Inflammatory macrophage (primary cell): ENCODE data around the gene CD6.
A peak's percentile ranks its signal among the peaks of the same experiment; 100 is the strongest.
"Not testable (repeated sequence)": the region's sequence is repeated elsewhere in the genome, so short reads cannot be mapped to it uniquely, and the experiment has no call there.

Experiments used
- DNase-seq, 2 donors: peaks; one replicate each; pipeline ENCODE4 v3.0.0-alpha.2; 2020 to 2022

The CD6 gene

DNA sequence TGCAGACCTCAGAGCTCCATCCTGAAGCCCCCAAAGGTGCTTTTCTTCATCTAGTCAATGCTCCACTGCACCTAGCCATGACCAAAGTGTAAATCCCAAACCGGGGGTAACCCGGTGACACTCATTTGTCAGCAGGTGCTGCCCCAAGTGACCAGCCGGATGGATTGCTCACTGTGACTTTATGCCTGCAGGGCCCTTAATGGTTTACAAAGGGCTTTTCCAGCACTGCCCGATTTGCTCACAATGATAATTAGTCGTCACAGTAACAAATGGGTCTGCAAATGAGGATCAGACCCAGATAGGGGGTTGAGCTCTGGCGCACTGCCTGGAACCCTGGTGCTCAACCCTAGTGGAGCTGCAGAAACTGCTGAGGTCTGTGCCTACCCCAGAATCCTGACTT is 85.1 kb downstream of the CD6 start:
- no peak for DNase-seq

DNA sequence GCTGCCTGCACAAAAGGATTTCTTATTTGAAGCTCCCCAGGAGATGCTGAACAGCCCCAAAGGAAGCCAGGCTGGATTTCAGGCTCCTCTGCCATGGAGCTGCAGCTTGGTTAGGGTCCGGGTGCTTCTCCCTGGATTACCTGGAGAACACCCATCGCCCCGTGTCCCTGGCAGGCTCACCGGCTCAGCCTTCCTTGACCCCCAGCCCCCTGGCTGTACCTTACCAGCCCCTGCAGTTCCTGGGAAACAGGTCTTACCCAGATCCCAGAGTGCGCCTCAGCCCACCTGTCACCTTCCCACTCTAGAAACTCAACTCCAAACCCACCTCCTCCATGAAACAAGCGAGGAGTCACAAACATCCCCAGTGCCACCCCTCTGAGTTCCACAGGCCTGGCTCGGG is 85.5 kb downstream of the CD6 start:
- DNase-seq: no peak

DNA sequence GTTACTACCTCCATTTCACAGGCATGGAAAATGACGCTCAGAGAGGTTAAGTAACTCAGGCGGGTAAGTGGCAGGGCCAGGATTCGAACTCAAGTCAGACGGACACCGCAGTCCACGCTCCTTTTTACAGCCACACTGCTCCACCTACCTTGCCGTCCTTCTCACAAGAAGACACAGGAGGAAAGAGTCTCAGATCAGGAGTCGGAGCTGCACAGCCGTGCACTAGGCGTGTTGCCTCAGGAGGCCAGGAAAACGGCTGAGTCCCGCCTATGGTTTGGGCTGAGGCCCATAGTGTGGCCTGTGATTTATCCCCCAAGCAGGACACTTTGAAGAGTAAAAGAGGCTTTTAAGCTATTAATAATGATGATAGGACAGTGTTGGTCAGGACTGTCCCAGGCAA is 86.1 kb downstream of the CD6 start:
- no peak for DNase-seq

DNA sequence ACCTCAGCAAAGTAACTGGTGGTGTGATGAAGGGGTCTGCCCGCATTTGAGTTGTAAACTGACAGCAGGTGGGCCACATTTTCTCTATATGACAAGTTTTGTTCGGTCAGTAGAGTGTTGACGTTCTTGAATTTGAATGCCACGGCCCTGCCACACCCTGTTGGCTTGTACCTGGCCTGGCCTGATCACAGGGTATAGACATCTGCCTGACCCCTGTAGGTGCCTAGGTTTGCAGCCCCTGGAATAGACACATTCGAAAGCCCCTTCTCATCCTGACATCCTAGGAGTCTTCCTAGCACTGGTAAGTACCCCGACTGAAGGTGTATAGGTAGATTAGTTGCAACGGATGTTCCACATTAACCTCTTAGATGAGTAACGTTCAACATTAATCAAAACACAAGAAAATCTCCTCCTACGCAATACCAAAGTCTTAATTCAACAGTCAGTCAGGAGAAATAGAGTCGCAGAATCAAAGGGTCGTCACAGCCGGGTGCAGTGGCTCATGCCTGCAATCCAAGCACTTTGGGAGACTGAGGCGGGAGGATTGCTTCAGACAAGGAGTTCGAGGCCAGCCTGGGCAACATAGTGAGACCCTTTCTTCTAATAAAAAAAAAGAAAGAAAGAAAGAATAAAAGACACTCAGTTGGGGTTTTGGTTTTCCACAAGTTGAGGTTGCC is 87.2 kb downstream of the CD6 start:
- DNase-seq: no peak

DNA sequence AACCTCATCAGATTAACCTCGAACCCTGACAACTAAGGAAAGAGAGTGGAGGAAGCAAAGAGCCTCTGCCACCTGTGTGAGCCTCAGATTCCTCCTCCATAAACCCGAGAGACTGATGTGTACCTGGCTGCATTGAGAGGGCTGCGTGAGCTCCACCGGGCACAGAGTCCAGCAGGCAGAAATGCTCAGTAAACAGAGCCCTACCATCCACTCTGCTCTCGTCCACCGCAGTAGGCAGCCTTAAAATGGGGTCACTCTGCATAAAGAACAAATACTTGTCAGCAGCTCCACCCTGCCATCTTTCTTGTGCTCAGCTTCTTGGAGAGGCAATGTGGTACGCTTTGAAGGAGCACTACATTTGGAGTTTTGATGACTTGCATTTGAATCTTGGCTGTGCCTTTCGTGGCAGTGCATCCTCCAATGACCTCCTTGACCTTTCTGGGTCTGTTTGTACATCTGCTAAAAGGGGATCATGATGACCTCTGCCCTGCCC is 87.8 kb downstream of the CD6 start:
- no peak for DNase-seq

DNA sequence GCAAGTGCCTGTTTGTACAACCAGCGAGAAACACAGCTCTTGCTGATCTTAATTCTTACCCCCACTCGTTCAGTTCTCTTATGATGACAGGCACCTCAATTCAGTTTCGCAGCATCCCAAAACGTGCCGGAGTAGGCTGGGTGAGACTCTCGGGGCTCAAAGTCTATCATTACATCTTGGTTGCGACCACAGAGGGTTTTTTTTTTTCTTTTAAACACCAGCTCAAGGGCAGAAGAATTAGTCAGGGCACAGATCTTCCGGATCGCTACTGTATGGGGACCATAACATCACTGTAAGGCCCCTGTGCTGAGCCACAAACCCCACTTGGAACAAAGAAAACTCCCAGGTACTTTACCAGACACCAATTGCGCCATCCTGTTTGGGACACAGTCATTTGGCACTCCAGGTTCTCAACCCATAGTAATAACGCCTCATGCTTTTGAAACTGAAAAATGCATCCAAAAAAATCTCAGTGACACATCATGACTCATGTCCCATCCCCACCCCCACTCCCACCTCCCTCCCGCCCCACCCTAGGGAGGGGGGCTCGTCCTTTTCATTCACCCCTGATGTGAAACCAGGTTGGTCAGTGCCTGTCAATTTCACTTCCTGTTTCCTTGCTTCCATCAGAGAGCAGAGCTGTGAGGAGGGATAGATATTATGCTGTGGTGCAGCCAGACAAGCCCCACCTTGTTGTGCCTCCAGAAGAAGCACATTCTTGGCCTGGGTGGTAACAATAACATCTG is 89.8 kb downstream of the CD6 start:
- peak; percentile 63 to 85 for DNase-seq

DNA sequence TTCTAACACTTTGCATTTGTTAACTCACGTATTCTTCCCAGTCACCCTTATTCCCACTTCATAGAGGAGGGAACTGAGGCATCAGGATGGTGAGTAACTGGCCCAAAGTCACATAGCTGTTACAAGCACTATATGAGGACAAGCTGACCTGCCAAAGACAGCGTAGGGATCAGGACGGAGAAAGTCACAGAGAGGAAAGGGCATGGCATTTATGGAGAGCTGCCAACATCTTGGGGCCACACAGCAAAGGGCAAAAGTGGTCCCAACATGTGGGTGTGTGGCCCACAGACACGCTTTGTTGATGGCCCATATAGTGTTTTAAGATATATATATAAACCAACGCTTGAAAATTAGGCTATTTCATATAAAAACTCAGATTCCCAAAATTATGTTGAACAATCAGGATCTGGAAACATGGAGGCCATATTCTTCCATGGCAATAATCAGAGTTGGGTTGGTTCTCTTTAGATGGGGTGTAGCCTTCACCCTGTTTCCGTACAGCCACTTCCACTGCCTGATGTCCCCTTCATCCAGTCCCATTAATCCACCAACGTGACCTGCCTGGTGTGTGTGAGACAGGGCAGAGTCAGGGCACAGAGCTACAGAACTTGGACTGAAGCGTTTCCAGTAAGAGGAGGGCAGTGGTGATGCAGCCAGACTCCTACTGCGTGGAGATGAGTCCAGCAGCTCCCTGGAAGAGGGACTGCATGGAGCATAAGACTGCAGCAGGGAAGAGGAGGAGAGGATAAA is 90.9 kb downstream of the CD6 start:
- DNase-seq: no peak

DNA sequence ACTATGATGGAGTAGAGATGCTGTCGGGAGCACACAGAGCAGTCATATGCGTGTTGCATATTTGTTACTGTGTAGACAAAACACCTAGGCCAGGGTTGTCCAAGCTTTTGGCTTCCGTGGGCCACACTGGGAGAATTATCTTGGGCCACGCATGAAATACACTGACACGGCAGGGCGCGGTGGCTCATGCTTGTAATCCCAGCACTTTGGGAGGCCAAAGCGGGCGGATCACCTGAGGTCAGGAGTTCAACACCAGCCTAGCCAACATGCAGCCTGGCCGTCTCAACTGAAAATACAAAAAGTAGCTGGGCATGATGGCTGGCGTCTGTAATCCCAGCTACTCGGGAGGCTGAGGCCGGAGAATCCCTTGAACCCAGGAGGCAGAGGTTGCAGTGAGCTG is 93.8 kb downstream of the CD6 start:
- not testable (repeated sequence) for DNase-seq

DNA sequence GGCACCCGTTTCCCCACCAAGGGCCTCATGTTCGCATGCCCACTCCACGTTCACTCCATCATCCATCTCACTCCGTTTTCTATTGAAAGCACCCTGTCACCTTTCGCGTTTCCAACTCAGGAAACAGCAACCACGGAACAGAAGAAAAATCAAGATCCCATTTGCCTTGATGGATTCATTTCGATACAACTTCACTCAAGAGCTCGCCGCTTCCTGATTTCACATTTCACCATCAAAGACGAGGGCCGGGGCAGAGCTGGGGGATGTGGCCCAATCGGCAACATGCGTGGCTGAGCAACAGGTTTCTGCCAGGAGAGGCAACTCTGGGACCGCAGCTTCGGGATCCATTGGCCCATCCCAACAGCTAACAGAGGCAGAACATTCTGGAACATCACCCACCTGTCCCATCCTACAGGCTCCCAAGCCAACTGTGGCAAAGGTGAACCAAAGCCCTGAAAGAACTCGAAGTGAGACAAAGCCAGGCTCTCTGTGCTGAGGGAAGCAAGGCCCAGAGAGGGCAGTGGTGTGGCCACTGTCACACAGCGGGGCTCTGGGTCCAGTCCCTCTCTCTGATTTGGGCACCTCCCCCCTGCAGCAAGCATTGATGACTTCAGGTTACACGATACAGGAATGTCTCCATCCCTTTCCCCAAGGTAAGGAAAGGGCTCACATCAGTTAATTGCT is 94.6 kb downstream of the CD6 start:
- DNase-seq: peak in 1 of 2 donors; percentile 28

DNA sequence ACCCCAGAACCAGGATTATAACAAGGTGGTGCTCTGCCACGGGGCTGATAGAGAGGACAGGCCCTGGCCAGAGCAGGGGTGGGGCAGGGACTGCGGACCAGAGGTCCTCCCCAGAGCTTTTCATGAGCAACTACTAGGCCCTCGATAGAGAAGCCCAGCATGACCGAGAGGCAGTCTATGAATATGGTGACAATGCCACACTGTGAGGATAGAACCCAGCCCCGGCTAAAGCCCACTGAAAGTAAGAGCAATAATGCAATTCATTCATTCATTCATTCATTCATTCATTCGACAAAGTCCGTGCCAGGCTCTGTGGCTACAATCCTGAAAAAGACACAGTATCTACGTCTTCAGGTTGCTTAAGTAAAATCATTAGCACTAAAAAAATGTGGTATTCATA is 95.2 kb downstream of the CD6 start:
- DNase-seq: no peak

DNA sequence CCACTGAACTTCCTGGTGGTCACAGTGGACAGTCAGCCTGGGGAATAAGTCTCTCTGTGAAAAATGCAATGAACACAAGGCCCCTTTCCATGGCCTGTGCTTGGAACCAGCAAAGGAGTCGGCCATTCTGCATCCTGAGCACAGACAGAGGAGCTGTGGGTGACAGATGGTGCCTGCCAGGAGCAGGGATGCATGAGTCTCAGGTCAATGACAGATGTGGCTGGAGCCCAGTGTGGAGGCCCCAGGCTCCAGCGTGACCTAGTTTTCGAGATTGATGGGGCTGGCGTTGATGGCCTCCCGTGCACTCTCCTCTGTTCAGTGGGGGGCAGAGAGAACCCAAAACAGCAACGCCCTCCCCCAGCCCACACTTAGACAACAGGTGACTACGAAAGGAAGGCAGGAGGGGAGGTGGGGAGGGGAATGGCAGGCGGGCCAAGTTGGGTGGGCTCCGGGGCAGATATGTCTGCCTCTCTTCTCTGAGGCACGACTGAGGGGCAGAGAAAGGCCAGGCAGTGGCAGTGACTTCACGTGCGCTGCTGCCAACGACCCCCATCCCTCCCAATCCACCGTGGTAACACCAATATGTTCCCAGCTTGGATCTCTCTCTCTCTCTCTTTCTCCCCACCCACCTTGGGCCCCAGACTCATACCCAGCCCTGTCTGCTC is 96.4 kb downstream of the CD6 start:
- no peak for DNase-seq

DNA sequence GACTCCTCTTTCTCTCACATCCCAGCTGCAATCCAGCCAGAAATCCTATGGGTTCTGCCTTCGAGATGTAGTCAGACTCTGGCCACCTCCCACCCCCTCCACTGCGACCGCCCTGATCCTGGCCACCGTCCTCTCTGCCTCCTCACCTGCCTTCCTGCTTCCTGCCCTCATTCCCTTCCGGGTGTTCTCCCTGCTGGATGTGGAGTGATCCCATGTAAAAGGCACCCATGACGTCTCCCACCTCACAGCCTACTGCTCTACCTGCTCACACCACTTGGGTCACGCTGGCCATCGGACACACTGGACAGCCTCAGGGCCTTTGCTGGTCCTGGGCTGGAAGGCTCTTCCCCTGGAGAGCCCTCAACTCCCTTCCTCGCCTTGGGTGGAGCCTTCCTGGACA is 97.1 kb downstream of the CD6 start:
- no peak for DNase-seq

DNA sequence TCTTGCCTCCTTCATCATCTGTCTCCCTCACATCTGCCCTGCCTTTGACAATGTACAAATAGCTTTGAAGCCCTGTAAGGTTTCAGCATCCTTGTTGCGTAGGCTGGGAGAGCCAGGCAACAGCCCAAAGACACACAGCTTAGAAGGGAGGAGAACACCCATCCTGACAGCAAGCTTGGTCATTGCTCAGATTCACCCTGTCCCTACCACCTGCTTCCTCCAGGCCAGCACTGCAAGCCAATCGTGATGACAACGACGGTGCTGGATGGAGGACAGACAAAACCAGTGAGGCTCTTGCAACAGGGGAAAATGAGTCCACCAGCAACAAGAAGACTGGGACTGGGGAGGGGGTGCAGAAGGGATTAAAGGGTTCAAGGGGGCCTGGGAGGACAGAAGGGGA is 97.9 kb downstream of the CD6 start:
- DNase-seq: peak in 1 of 2 donors; percentile 15
